Smooth muscle cell (in vitro differentiated cells): Measurements from ENCODE around the gene MTA1. TPM values are rescaled to one million over a fixed set of nuclear protein-coding genes. Genes with fewer than 3 reads are reported as not detected.

Source experiments
- DNase-seq: peaks from one replicate; lab custom pipeline; 2025; ENCODE audit not compliant: unreplicated experiment; lab: John Stamatoyannopoulos, UW
- H2AFZ ChIP-seq: fragments of 200-600 bp; sonication (generic); 2 replicates; pipeline ENCODE4 v1.6.0; 2016; ENCODE audit warnings: antibody characterized with exemption, low read depth, mild to moderate bottlenecking
- H3F3A ChIP-seq: fragments of 200-600 bp; sonication (generic); 2 replicates; pipeline ENCODE4 v1.6.0; 2017; ENCODE audit warnings: antibody characterized with exemption, low read depth
- H3K27ac ChIP-seq: fragments of 200-600 bp; sonication (generic); 2 replicates; pipeline ENCODE4 v1.5.1; 2016; ENCODE audit warnings: low read depth, mild to moderate bottlenecking
- H3K27me3 ChIP-seq: fragments of 200-600 bp; sonication (generic); 2 replicates; pipeline ENCODE4 v1.6.1; 2016; ENCODE audit warnings: low read depth, mild to moderate bottlenecking
- H3K36me3 ChIP-seq: fragments of 200-600 bp; sonication (generic); 2 replicates; pipeline ENCODE4 v1.5.1; 2016; ENCODE audit warnings: low read depth
- H3K4me1 ChIP-seq: fragments of 200-600 bp; sonication (generic); 2 replicates; pipeline ENCODE4 v1.5.1; 2016; ENCODE audit warnings: low read depth
- H3K4me2 ChIP-seq: fragments of 200-600 bp; sonication (generic); 2 replicates; pipeline ENCODE4 v1.6.0; 2016; ENCODE audit warnings: mild to moderate bottlenecking
- H3K4me3 ChIP-seq: fragments of 200-600 bp; sonication (generic); 2 replicates; pipeline ENCODE4 v1.5.1; 2016; ENCODE audit warnings: mild to moderate bottlenecking
- H3K79me2 ChIP-seq: fragments of 200-600 bp; sonication (generic); 2 replicates; pipeline ENCODE4 v1.6.0; 2016; ENCODE audit warnings: low read depth, mild to moderate bottlenecking
- H3K9ac ChIP-seq: fragments of 200-600 bp; sonication (generic); 2 replicates; pipeline ENCODE4 v1.6.0; 2016; ENCODE audit warnings: low read depth
- H3K9me3 ChIP-seq: fragments of 200-600 bp; sonication (generic); replicated peaks from 2 replicates; pipeline ENCODE4 v1.5.1; 2016; ENCODE audit warnings: low read depth
- H4K20me1 ChIP-seq: fragments of 200-600 bp; sonication (generic); 2 replicates; pipeline ENCODE4 v1.6.0; 2016; ENCODE audit warnings: low read depth
- WGBS: methylation state at CpG from one replicate; pipeline ENCODE4 v1.1.7; 2016; ENCODE audit warnings: low lambda C conversion rate; 5-methylcytosine and 5-hydroxymethylcytosine counted together
- polyA plus RNA-seq: library from polyadenylated mRNA; unstranded; fragments of >200 nt; fragmentation: Nextera tagmentation; extraction: Ambion mirVana; gene quantifications from 2 replicates; pipeline ENCODE4 v1.2.1, GENCODE V29; 2016
- total RNA-seq: library from RNA; depleted of rRNA; stranded (reverse); fragments of >200 nt; gene quantifications from 2 replicates; pipeline ENCODE4 v1.2.3, GENCODE V29; 2014
- TF ChIP-seq, protein P1 (sequence below): fragments of 200-600 bp; sonication (generic); IDR thresholded peaks from 2 replicates; pipeline ENCODE4 v1.5.1; 2017; ENCODE audit warnings: borderline replicate concordance, mild to moderate bottlenecking, antibody characterized with exemption; ENCODE audit not compliant: insufficient read depth, poor library complexity, severe bottlenecking

The MTA1 gene
- total and polyA plus RNA-seq, 2 experiments from 2014 or later: 41.3 to 48.7 TPM

DNA sequence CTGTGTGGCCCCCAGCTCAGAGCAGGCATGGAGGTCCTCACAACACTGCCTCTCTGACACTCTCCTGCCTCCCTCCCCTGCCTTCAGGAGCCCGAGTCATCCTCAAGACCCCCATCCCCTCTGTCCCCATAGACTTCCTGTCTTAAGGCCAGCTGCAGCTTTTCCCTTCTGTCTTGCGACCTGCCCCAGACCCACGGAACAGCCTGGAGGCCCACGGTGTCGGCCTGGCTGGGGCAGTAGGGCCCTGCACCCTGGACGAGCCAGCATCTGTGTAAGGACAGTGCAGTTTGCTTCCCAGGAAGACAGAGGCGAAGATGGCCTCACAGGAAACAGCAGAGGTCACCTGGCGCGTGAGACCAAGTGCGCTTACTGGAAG is 81.1 kb downstream of the MTA1 start:
- no peak overlapping the region for H2AFZ ChIP-seq
- H3K27ac ChIP-seq: no peak overlapping the region
- H3K27me3 ChIP-seq: no peaks in the 10 kb centered on the region
- no peaks in the 10 kb centered on the region for H3K79me2 ChIP-seq
- no peak overlapping the region for H3K4me2 ChIP-seq
- H3K9ac ChIP-seq: no peak overlapping the region
- H3K4me1 ChIP-seq: no peaks in the 10 kb centered on the region
- H3K9me3 ChIP-seq: no peaks in the 10 kb centered on the region
- H3K36me3 ChIP-seq: no peaks in the 10 kb centered on the region
- H4K20me1 ChIP-seq: no peaks in the 10 kb centered on the region
- DNase-seq: no peak
- H3K4me3 ChIP-seq: no peak overlapping the region
- TF ChIP-seq, protein P1, sequence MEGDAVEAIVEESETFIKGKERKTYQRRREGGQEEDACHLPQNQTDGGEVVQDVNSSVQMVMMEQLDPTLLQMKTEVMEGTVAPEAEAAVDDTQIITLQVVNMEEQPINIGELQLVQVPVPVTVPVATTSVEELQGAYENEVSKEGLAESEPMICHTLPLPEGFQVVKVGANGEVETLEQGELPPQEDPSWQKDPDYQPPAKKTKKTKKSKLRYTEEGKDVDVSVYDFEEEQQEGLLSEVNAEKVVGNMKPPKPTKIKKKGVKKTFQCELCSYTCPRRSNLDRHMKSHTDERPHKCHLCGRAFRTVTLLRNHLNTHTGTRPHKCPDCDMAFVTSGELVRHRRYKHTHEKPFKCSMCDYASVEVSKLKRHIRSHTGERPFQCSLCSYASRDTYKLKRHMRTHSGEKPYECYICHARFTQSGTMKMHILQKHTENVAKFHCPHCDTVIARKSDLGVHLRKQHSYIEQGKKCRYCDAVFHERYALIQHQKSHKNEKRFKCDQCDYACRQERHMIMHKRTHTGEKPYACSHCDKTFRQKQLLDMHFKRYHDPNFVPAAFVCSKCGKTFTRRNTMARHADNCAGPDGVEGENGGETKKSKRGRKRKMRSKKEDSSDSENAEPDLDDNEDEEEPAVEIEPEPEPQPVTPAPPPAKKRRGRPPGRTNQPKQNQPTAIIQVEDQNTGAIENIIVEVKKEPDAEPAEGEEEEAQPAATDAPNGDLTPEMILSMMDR: no peak
- H3F3A ChIP-seq: no peaks in the 10 kb centered on the region
- WGBS: 82% methylated on average over 10 of the region's 10 CpGs

DNA sequence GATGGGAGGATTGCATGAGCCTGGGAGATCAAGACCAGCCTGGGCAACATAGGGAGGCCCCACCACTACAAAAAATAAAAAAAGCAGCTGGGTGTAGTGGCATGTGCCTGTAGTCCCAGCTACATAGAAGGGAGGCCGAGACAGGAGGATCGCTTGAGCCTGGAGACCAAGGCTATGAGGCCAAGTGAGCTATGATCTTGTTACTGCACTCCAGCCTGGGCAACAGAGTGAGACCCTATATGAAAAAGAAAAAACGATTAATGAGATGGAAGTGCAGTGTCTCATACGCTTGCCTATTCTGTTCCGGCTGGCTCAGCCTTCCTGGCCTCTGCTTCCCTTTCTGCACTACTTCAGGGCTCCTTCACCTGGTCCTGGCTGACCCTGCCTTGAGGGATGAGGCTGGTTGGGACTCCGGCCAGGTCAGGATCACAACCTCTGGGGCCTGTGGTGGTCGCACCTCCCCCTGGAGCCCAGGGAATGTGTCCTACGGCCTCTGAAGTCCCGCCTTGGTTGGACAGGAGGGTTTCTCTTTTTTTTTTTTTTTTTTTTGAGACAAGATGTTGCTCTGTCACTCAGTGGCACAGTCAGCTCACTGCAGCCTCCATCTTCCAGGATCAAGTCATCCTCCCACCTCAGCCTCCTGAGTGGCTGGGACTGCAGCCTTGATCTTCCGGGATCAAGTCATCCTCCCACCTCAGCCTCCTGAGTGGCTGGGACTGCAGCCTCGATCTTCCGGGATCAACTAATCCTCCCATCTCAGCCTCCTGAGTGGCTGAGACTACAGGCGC is 82.1 kb downstream of the MTA1 start:
- no peaks in the 10 kb centered on the region for H3K36me3 ChIP-seq
- H3K79me2 ChIP-seq: no peaks in the 10 kb centered on the region
- H3K9me3 ChIP-seq: no peaks in the 10 kb centered on the region
- no peak for DNase-seq
- no peaks in the 10 kb centered on the region for H3K27me3 ChIP-seq
- H3K9ac ChIP-seq: no peak overlapping the region
- no peak overlapping the region for H3K4me3 ChIP-seq
- H4K20me1 ChIP-seq: no peaks in the 10 kb centered on the region
- no peaks in the 10 kb centered on the region for H3K4me1 ChIP-seq
- H3K27ac ChIP-seq: no peak overlapping the region
- no peak overlapping the region for H3K4me2 ChIP-seq
- no peaks in the 10 kb centered on the region for H3F3A ChIP-seq
- H2AFZ ChIP-seq: no peak overlapping the region
- WGBS: 92% methylated on average over 13 of the region's 13 CpGs
- TF ChIP-seq, protein P1: no peak

DNA sequence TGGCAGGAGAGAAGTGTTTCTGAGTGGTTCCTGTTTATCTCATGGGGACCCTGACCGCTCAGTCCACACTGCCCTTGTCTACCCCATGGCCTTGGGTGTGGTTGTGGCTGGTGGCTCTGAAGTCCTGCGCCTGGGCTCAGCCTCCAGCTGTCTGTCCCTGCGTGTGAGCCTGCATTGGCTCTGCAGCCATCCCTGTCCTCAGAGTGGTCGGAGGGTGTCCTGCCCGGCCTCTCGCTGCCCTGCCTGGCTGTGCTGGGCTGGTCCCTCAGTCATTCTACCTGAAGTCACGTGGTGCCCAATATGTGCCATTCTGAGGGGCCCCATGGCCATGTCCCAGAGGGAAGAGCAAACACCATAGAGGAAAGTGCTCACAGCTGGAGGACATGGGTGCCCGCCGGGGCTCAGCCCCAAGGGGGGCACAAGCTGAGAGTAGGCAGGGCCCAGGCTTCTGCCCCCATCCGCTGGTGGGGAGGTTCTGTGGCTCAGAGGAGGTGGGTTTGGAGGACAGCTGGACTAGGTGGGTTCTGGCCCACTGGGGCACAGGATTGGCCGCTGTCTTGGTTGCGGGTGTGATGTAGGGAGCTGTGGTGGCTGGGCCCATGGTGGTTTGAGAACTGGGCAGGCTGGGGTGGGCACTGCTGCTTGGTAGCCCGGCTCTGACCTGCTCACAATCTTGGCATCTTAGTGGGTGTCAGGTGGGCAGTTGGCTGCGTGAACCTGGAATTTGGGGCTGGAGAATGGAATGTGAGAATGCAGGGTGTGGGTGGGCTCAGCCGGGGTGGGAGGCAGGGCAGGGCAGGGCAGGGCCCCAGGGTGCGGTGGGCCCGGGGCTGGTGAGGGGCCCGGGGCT is 83.0 kb downstream of the MTA1 start:
- Histone ChIP-seq H3K4me3 (no peak overlapping the region), H3K27ac (no peak overlapping the region), H3K36me3 (no peaks in the 10 kb centered on the region), H3K27me3 (no peaks in the 10 kb centered on the region), H3K4me1 (no peaks in the 10 kb centered on the region), H3K9ac (no peak overlapping the region), H3K9me3 (no peaks in the 10 kb centered on the region), H2AFZ (no peak overlapping the region), H3F3A (no peaks in the 10 kb centered on the region), H3K79me2 (no peaks in the 10 kb centered on the region), H4K20me1 (no peaks in the 10 kb centered on the region), H3K4me2 (no peak overlapping the region)
- TF ChIP-seq, protein P1: no peak
- 86% methylated on average over 16 of the region's 18 CpGs for WGBS
- DNase-seq: no peak
